CD14-positive monocyte (primary cell): Measurements from ENCODE around the gene USP34. TPM values are rescaled to one million over a fixed set of nuclear protein-coding genes. Genes with fewer than 3 reads are reported as not detected.
A peak's percentile ranks its signal among the peaks of the same experiment; 100 is the strongest.

Source experiments
- DNase-seq, 3 donors: peaks; one replicate each; pipeline ENCODE4 v3.0.0-alpha.2; 2011 to 2022
- H2AFZ ChIP-seq: 2 replicates; pipeline ENCODE4 v1.6.0; 2012; ENCODE audit warnings: mild to moderate bottlenecking, low read depth, low read length, inconsistent platforms; ENCODE audit not compliant: insufficient read depth, poor library complexity, severe bottlenecking
- H3K27ac ChIP-seq, 2 donors: 1 replicate in 1 of 2; 2 replicates in 1 of 2; pipeline ENCODE4 v1.5.1; 2012 to 2013; ENCODE audit warnings: low read length in 2 of 2, control low read depth in 1 of 2, inconsistent platforms in 1 of 2, low read depth in 1 of 2, mild to moderate bottlenecking in 1 of 2
- H3K27me3 ChIP-seq, 2 donors: one replicate each; pipeline versions ENCODE4 v1.6.0 to v1.6.1; 2011 to 2013; ENCODE audit warnings: low read length in 2 of 2; ENCODE audit not compliant: control insufficient read depth in 2 of 2, insufficient read depth in 2 of 2
- H3K36me3 ChIP-seq, 2 donors: replicated peaks in 1 of 2; 1 replicate in 1 of 2; 2 replicates in 1 of 2; pipeline versions ENCODE4 v1.5.1 to v1.6.1; 2012 to 2013; ENCODE audit warnings: low read length in 2 of 2, control low read depth in 1 of 2, inconsistent platforms in 1 of 2, mild to moderate bottlenecking in 1 of 2; ENCODE audit not compliant: insufficient read depth in 2 of 2, control insufficient read depth in 1 of 2
- H3K4me1 ChIP-seq, 2 donors: 1 replicate in 1 of 2; 2 replicates in 1 of 2; pipeline versions ENCODE4 v1.5.1 to v1.6.1; 2012 to 2013; ENCODE audit warnings: low read length in 2 of 2, control low read depth in 1 of 2, inconsistent platforms in 1 of 2, mild to moderate bottlenecking in 1 of 2, moderate library complexity in 1 of 2; ENCODE audit not compliant: insufficient read depth in 2 of 2, control insufficient read depth in 1 of 2
- H3K4me2 ChIP-seq: replicated peaks from 2 replicates; pipeline ENCODE3; 2012; ENCODE audit warnings: low read length, moderate library complexity, mild to moderate bottlenecking; ENCODE audit not compliant: poor library complexity, severe bottlenecking; ENCODE audit errors: extremely low read depth
- H3K4me3 ChIP-seq, 3 experiments: fragments of 200-600 bp in 1 of 3; sonication (generic) in 1 of 3; replicated peaks in 1 of 3; 1 replicate in 2 of 3; 2 replicates in 1 of 3; pipeline ENCODE4 v1.5.1; 2011 to 2013; ENCODE audit warnings: low read length in 3 of 3, mild to moderate bottlenecking in 3 of 3, control low read depth in 2 of 3, low read depth in 2 of 3, inconsistent platforms in 1 of 3, moderate library complexity in 1 of 3
- H3K79me2 ChIP-seq: 2 replicates; pipeline ENCODE4 v1.6.0; 2012; ENCODE audit warnings: mild to moderate bottlenecking, control low read depth, inconsistent platforms, low read length, moderate library complexity; ENCODE audit not compliant: insufficient read depth
- H3K9ac ChIP-seq: 2 replicates; pipeline ENCODE4 v1.6.0; 2017; ENCODE audit warnings: low read length, mild to moderate bottlenecking; ENCODE audit not compliant: insufficient read depth, poor library complexity, severe bottlenecking
- H3K9me3 ChIP-seq, 2 donors: replicated peaks in 1 of 2; 1 replicate in 1 of 2; 2 replicates in 1 of 2; pipeline versions ENCODE4 v1.5.1 to v1.6.1; 2012 to 2013; ENCODE audit warnings: low read length in 2 of 2, control low read depth in 1 of 2; ENCODE audit not compliant: control insufficient read depth in 1 of 2, insufficient read depth in 1 of 2
- H4K20me1 ChIP-seq: 2 replicates; pipeline ENCODE4 v1.6.0; 2012; ENCODE audit warnings: mild to moderate bottlenecking, low read length, control low read depth, moderate library complexity; ENCODE audit not compliant: insufficient read depth
- H3K27ac Mint-ChIP-seq, 7 donors: one replicate each; pipeline ENCODE4 v1.8.0; 2020; ENCODE audit warnings: mild to moderate bottlenecking in 7 of 7, mixed read lengths in 7 of 7, moderate library complexity in 6 of 7, inconsistent platforms in 2 of 7
- H3K27me3 Mint-ChIP-seq, 3 donors: one replicate each; pipeline ENCODE4 v1.8.0; 2021 to 2022; ENCODE audit warnings: low read depth in 3 of 3, mild to moderate bottlenecking in 3 of 3, mixed read lengths in 3 of 3, moderate library complexity in 3 of 3, inconsistent platforms in 1 of 3
- H3K36me3 Mint-ChIP-seq, 2 donors: one replicate each; pipeline ENCODE4 v1.8.0; 2020; ENCODE audit warnings: mixed read lengths in 2 of 2, inconsistent platforms in 1 of 2, mild to moderate bottlenecking in 1 of 2
- H3K4me1 Mint-ChIP-seq: one replicate; pipeline ENCODE4 v1.8.0; 2020; ENCODE audit warnings: mild to moderate bottlenecking, mixed read lengths
- H3K4me3 Mint-ChIP-seq, 2 donors: one replicate each; pipeline ENCODE4 v1.8.0; 2020; ENCODE audit warnings: mild to moderate bottlenecking in 2 of 2, mixed read lengths in 2 of 2, moderate library complexity in 1 of 2
- H3K9me3 Mint-ChIP-seq, 7 donors: one replicate each; pipeline ENCODE4 v1.8.0; 2020 to 2022; ENCODE audit warnings: mixed read lengths in 7 of 7, mild to moderate bottlenecking in 6 of 7, moderate library complexity in 6 of 7, inconsistent platforms in 2 of 7
- CTCF ChIP-seq: fragments of 200-600 bp; IDR thresholded peaks from one replicate; pipeline ENCODE4 v1.8.0; 2022; ENCODE audit warnings: antibody characterized with exemption, mild to moderate bottlenecking
- WGBS: methylation state at CpG from one replicate; pipeline ENCODE4 v1.1.5; 2013; ENCODE audit warnings: missing lambda C conversion rate; ENCODE audit not compliant: insufficient coverage; 5-methylcytosine and 5-hydroxymethylcytosine counted together
- intact Hi-C, 2 donors: fragments of 100-400 bp; cut with micrococcal nuclease; formaldehyde crosslinking; loops; one replicate each; pipeline versions ENCODE4 v1.15.0 to v1.15.1; 2023
- polyA plus RNA-seq, 3 donors: library from polyadenylated mRNA; depleted of rRNA in 1 of 3; unstranded in 2 of 3; stranded (reverse) in 1 of 3; fragments of 300-500 nt in 2 of 3; fragments of >200 nt in 1 of 3; fragmentation: Illumina TruSeq in 2 of 3; gene quantifications; 1 replicate in 2 of 3; 2 replicates in 1 of 3; pipeline ENCODE4 v1.2.3, GENCODE V29; 2012 to 2021

Gene USP34
- polyA plus RNA-seq, 3 donors = 2.8 to 47.2 (median 5.9) TPM

GRCh38 chr2:61328707-61329251, 142.1 kb downstream of the USP34 start:
- peaks cover 65 to 92% of the 10 kb centered on the region in 2 donors for H3K36me3 ChIP-seq
- H3K4me3 Mint-ChIP-seq = no peak overlapping the region
- TF ChIP-seq CTCF = no peak
- H3K9me3 Mint-ChIP-seq = no peaks in the 10 kb centered on the region
- DNase-seq = no peak
- no peak overlapping the region for H3K4me2 ChIP-seq
- no peaks in the 10 kb centered on the region for H3K27me3 ChIP-seq
- no peak overlapping the region for H3K9ac ChIP-seq
- peak overlapping the region in 2 of 7 donors; percentile 3 to 72 for H3K27ac Mint-ChIP-seq
- no peak overlapping the region for H3K27ac ChIP-seq
- no peaks in the 10 kb centered on the region for H3K27me3 Mint-ChIP-seq
- H3K79me2 ChIP-seq = no peaks in the 10 kb centered on the region
- no peaks in the 10 kb centered on the region for H4K20me1 ChIP-seq
- no peaks in the 10 kb centered on the region for H3K4me1 ChIP-seq
- WGBS = 96% methylated on average over 4 of the region's 11 CpGs
- peaks cover 59 to 68% of the 10 kb centered on the region in 2 donors for H3K36me3 Mint-ChIP-seq
- H3K4me1 Mint-ChIP-seq = no peaks in the 10 kb centered on the region
- H3K9me3 ChIP-seq = no peaks in the 10 kb centered on the region
- intact Hi-C loops = no loop called here
- H3K4me3 ChIP-seq = no peak overlapping the region
- no peak overlapping the region for H2AFZ ChIP-seq

GRCh38 chr2:61327173-61327572, 143.7 kb downstream of the USP34 start:
- Histone ChIP-seq H3K4me3 (no peak overlapping the region), H3K4me1 (no peaks in the 10 kb centered on the region), H4K20me1 (no peaks in the 10 kb centered on the region), H3K9ac (no peak overlapping the region), H3K79me2 (no peaks in the 10 kb centered on the region), H3K27ac (no peak overlapping the region), H3K4me2 (no peak overlapping the region), H3K36me3 (peaks cover 55 to 94% of the 10 kb centered on the region in 2 donors), H3K9me3 (no peaks in the 10 kb centered on the region), H2AFZ (no peak overlapping the region), H3K27me3 (no peaks in the 10 kb centered on the region)
- intact Hi-C loops = no loop called here
- H3K4me3 Mint-ChIP-seq = no peak overlapping the region
- no peak for DNase-seq
- no peaks in the 10 kb centered on the region for H3K27me3 Mint-ChIP-seq
- no peaks in the 10 kb centered on the region for H3K9me3 Mint-ChIP-seq
- WGBS = 88% methylated on average over 2 of the region's 3 CpGs
- H3K27ac Mint-ChIP-seq = no peak overlapping the region
- H3K4me1 Mint-ChIP-seq = no peaks in the 10 kb centered on the region
- TF ChIP-seq CTCF = no peak
- H3K36me3 Mint-ChIP-seq = peaks cover 63 to 72% of the 10 kb centered on the region in 2 donors
